HEK293T (cell line): ENCODE results near the gene NFYC.

Experiments used
- CTCF ChIA-PET: fragments of 350-600 bp; formaldehyde crosslinking; extraction: SDS; loops from one replicate; lab custom pipeline; 2021; ENCODE audit warnings: antibody characterized with exemption, inconsistent platforms; lab: Yijun Ruan, JAX
- POLR2A ChIA-PET: fragments of 350-600 bp; formaldehyde crosslinking; extraction: SDS; loops from one replicate; lab custom pipeline; 2020; ENCODE audit warnings: antibody characterized with exemption, inconsistent platforms; lab: Yijun Ruan, JAX
- DNase-seq: peaks from one replicate; pipeline ENCODE4 v3.0.0; 2012; ENCODE audit warnings: mixed read lengths; ENCODE audit errors: extremely low spot score
- ARNT ChIP-seq: fragments of 450-650 bp; IDR thresholded peaks from 2 replicates; pipeline ENCODE4 v1.6.1; 2017; ENCODE audit warnings: mild to moderate bottlenecking
- BHLHE40 ChIP-seq: fragments of 450-650 bp; IDR thresholded peaks from 2 replicates; pipeline ENCODE4 v1.6.1; 2016; ENCODE audit warnings: mild to moderate bottlenecking, moderate library complexity, borderline replicate concordance
- CTBP1 ChIP-seq: fragments of 450-650 bp; IDR thresholded peaks from 2 replicates; pipeline ENCODE4 v1.6.1; 2016; ENCODE audit warnings: borderline replicate concordance
- ELF4 ChIP-seq: fragments of 450-650 bp; IDR thresholded peaks from 2 replicates; pipeline ENCODE4 v1.6.1; 2017; ENCODE audit warnings: antibody characterized with exemption
- FOXA1 ChIP-seq: fragments of 450-650 bp; IDR thresholded peaks from 2 replicates; pipeline ENCODE4 v1.6.1; 2016; ENCODE audit warnings: mild to moderate bottlenecking
- FOXK2 ChIP-seq: fragments of 450-650 bp; IDR thresholded peaks from 2 replicates; pipeline ENCODE4 v1.6.1; 2016; ENCODE audit warnings: mild to moderate bottlenecking
- FOXM1 ChIP-seq: fragments of 450-650 bp; IDR thresholded peaks from 2 replicates; pipeline ENCODE4 v1.6.1; 2017; ENCODE audit warnings: mild to moderate bottlenecking, borderline replicate concordance
- HDGF ChIP-seq: fragments of 450-650 bp; IDR thresholded peaks from 2 replicates; pipeline ENCODE4 v1.6.1; 2017; ENCODE audit warnings: antibody characterized with exemption, borderline replicate concordance
- L3MBTL2 ChIP-seq: fragments of 450-650 bp; conservative IDR thresholded peaks from 2 replicates; pipeline ENCODE4 v1.6.1; 2016; ENCODE audit warnings: mild to moderate bottlenecking
- LEF1 ChIP-seq: fragments of 450-650 bp; IDR thresholded peaks from 2 replicates; pipeline ENCODE4 v1.6.1; 2017; ENCODE audit warnings: mild to moderate bottlenecking, borderline replicate concordance
- NFRKB ChIP-seq: fragments of 450-650 bp; IDR thresholded peaks from 2 replicates; pipeline ENCODE4 v1.6.1; 2016; ENCODE audit warnings: mild to moderate bottlenecking, moderate library complexity
- PKNOX1 ChIP-seq: fragments of 450-650 bp; IDR thresholded peaks from 2 replicates; pipeline ENCODE4 v1.6.1; 2016
- SP1 ChIP-seq: fragments of 450-650 bp; IDR thresholded peaks from 2 replicates; pipeline ENCODE4 v1.6.1; 2017
- SUZ12 ChIP-seq: fragments of 450-650 bp; IDR thresholded peaks from 2 replicates; pipeline ENCODE4 v1.6.1; 2016; ENCODE audit warnings: mild to moderate bottlenecking
- TARDBP ChIP-seq: fragments of 450-650 bp; IDR thresholded peaks from 2 replicates; pipeline ENCODE4 v1.6.1; 2016
- ZNF384 ChIP-seq: fragments of 450-650 bp; IDR thresholded peaks from 2 replicates; pipeline ENCODE4 v1.6.1; 2016

Gene NFYC

GRCh38 chr1:40657046-40657445 is 34.5 kb upstream of the NFYC start:
- DNase-seq: no peak
- POLR2A ChIA-PET: no interaction called here
- TF ChIP-seq SP1: no peak
- no peak for TF ChIP-seq BHLHE40
- no peak for TF ChIP-seq FOXK2
- TF ChIP-seq ZNF384: no peak
- no peak for TF ChIP-seq ARNT
- TF ChIP-seq ELF4: no peak
- no peak for TF ChIP-seq PKNOX1
- TF ChIP-seq FOXM1: no peak
- no peak for TF ChIP-seq TARDBP
- no peak for TF ChIP-seq L3MBTL2
- CTCF ChIA-PET: no interaction called here

- TF ChIP-seq SUZ12 (no peak), LEF1 (no peak)
- DNase-seq: no peak
These were observed 32.5 kb upstream of the NFYC start for GRCh38 chr1:40658751-40659648.

GRCh38 chr1:40659649-40659947 is 31.9 kb upstream of the NFYC start:
- no peak for DNase-seq
- ChIA-PET CTCF (interaction anchor here (0.7 kb wide), 1 partner anchor 10 kb away, joined by 3 read pairs; no protein-coding TSS in a partner anchor), POLR2A (interaction anchor here (1.2 kb wide), 1 partner anchor 32 kb away, joined by 3 read pairs; the partner anchor contains the start of gene NFYC)
- TF ChIP-seq L3MBTL2 (no peak), LEF1 (no peak), SP1 (no peak), NFRKB (no peak), FOXK2 (no peak), SUZ12 (no peak)

More at GRCh38 chr1:40658751-40659648, 32.5 kb upstream of the NFYC start:
- CTCF ChIA-PET: no interaction called here
- POLR2A ChIA-PET: interaction anchor here (1.2 kb wide), 1 partner anchor 33 kb away, joined by 3 read pairs; the partner anchor contains the start of gene NFYC

- TF ChIP-seq CTBP1 (no peak), ZNF384 (no peak), BHLHE40 (no peak), LEF1 (no peak), HDGF (no peak), NFRKB (no peak), TARDBP (no peak), L3MBTL2 (no peak), SP1 (no peak), ELF4 (no peak), FOXM1 (no peak), FOXA1 (no peak)
- CTCF ChIA-PET: interaction anchor here (0.6 kb wide), 1 partner anchor 55 kb away, joined by 3 read pairs; no protein-coding TSS in a partner anchor
- POLR2A ChIA-PET: interaction anchor here (1.4 kb wide), 1 partner anchor 30 kb away, joined by 5 read pairs; the partner anchor contains the start of gene NFYC
These were observed 29.8 kb upstream of the NFYC start for GRCh38 chr1:40661678-40662077.

GRCh38 chr1:40662151-40662550 is 29.4 kb upstream of the NFYC start:
- no peak for TF ChIP-seq TARDBP
- no peak for TF ChIP-seq BHLHE40
- no peak for TF ChIP-seq CTBP1
- no peak for TF ChIP-seq LEF1
- TF ChIP-seq ARNT: no peak
- no peak for TF ChIP-seq SP1
- no peak for TF ChIP-seq ELF4
- TF ChIP-seq SUZ12: no peak
- no peak for TF ChIP-seq FOXK2
- TF ChIP-seq FOXA1: no peak
- no peak for TF ChIP-seq NFRKB
- TF ChIP-seq L3MBTL2: no peak
- TF ChIP-seq ZNF384: no peak
- CTCF ChIA-PET: interaction anchor here (0.6 kb wide), 2 partner anchors 55 to 188 kb away, joined by 3 read pairs; no protein-coding TSS in a partner anchor
- POLR2A ChIA-PET: no interaction called here
- no peak for DNase-seq

More at GRCh38 chr1:40661678-40662077, 29.8 kb upstream of the NFYC start:
- DNase-seq: no peak

- TF ChIP-seq PKNOX1 (no peak), FOXK2 (no peak), SP1 (no peak), ZNF384 (no peak), FOXA1 (no peak), ELF4 (no peak), BHLHE40 (no peak), NFRKB (no peak), L3MBTL2 (no peak)
- ChIA-PET POLR2A (interaction anchor here (1.5 to 4.8 kb wide), 2 partner anchors 29 to 213 kb away, joined by 3 to 28 read pairs; partner anchors contain the start of genes NFYC and ZFP69B), CTCF (no interaction called here)
- no peak for DNase-seq
These were observed 28.6 kb upstream of the NFYC start for GRCh38 chr1:40662864-40663263.
